Osteoblast (primary cell): ENCODE measurements around the gene LRBA. TPM values are rescaled to one million over a fixed set of nuclear protein-coding genes. Genes with fewer than 3 reads are reported as not detected.
"Not testable (repeated sequence)": the region's sequence is repeated elsewhere in the genome, so short reads cannot be mapped to it uniquely, and the experiment has no call there.

Source experiments
- DNase-seq: peaks from one replicate; pipeline ENCODE4 v3.0.0; 2011; ENCODE audit warnings: low spot score, mixed read lengths; ENCODE audit not compliant: insufficient read length; ENCODE audit errors: missing footprints
- H2AFZ ChIP-seq: 2 replicates; pipeline ENCODE4 v1.6.0; 2011; ENCODE audit warnings: mild to moderate bottlenecking, low read length
- H3K27ac ChIP-seq: 2 replicates; pipeline ENCODE4 v1.5.1; 2011; ENCODE audit warnings: mild to moderate bottlenecking, low read depth, low read length, moderate library complexity
- H3K27me3 ChIP-seq: 2 replicates; pipeline ENCODE4 v1.6.0; 2012; ENCODE audit warnings: mild to moderate bottlenecking, control low read depth, inconsistent platforms, low read length, moderate library complexity; ENCODE audit not compliant: insufficient read depth
- H3K36me3 ChIP-seq: 2 replicates; pipeline ENCODE4 v1.5.1; 2011; ENCODE audit warnings: mild to moderate bottlenecking, low read length, control low read depth, moderate library complexity; ENCODE audit not compliant: insufficient read depth
- H3K4me1 ChIP-seq: 2 replicates; pipeline ENCODE4 v1.5.1; 2011; ENCODE audit warnings: mild to moderate bottlenecking, low read length, control low read depth, moderate library complexity; ENCODE audit not compliant: insufficient read depth
- H3K4me2 ChIP-seq: 2 replicates; pipeline ENCODE4 v1.6.0; 2011; ENCODE audit warnings: mild to moderate bottlenecking, low read length; ENCODE audit not compliant: insufficient read depth
- H3K4me3 ChIP-seq: fragments of 200-600 bp; sonication (generic); 3 replicates; pipeline ENCODE4 v1.5.1; 2012; ENCODE audit warnings: mild to moderate bottlenecking, low read length, inconsistent platforms; ENCODE audit not compliant: insufficient read depth
- H3K79me2 ChIP-seq: 2 replicates; pipeline ENCODE4 v1.6.0; 2012; ENCODE audit warnings: mild to moderate bottlenecking, low read length, control low read depth, inconsistent platforms; ENCODE audit not compliant: insufficient read depth
- H3K9me3 ChIP-seq: 2 replicates; pipeline ENCODE4 v1.5.1; 2011; ENCODE audit warnings: low read depth, low read length, control low read depth
- H4K20me1 ChIP-seq: 2 replicates; pipeline ENCODE4 v1.6.0; 2012; ENCODE audit warnings: mild to moderate bottlenecking, low read length, control low read depth; ENCODE audit not compliant: insufficient read depth
- CTCF ChIP-seq: IDR thresholded peaks from 2 replicates; pipeline ENCODE4 v1.5.1; 2011; ENCODE audit warnings: mild to moderate bottlenecking, low read depth, low read length, moderate library complexity; ENCODE audit errors: extremely low read depth
- total RNA-seq: library from RNA; depleted of rRNA; stranded (reverse); fragments of >200 nt; gene quantifications from 2 replicates; pipeline ENCODE4 v1.2.3, GENCODE V29; 2012

LRBA gene
- total RNA-seq, 1 donor = 67.3 TPM

DNA sequence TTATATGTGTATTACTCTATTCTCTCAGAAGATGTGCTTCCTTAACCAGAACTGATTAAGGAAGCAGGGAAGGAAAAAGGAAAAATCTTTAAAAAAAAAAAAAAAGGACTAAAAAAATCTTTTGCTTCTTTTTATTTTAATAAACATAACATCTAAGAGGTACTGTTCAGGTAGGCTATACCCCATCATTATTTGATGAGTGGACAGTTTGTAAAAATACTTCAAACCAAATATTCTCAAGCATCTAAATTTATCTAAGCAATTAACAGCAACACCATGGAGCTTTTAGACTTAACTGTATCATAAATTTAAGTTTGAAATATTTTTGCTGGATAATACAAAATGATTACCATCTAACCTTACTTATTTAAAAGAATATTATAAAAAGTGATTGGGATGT, 264.3 kb downstream of the LRBA start:
- Histone ChIP-seq H3K79me2 (no peaks in the 10 kb centered on the region), H3K4me2 (no peak overlapping the region), H4K20me1 (no peaks in the 10 kb centered on the region), H3K27ac (no peak overlapping the region), H3K4me3 (no peak overlapping the region), H2AFZ (no peak overlapping the region), H3K4me1 (peaks cover 4% of the 10 kb centered on the region), H3K27me3 (no peaks in the 10 kb centered on the region), H3K9me3 (no peaks in the 10 kb centered on the region), H3K36me3 (no peaks in the 10 kb centered on the region)
- DNase-seq = no peak
- TF ChIP-seq CTCF = no peak

GRCh38 chr4:150746156-150746555, 268.9 kb downstream of the LRBA start:
- no peak overlapping the region for H2AFZ ChIP-seq
- no peaks in the 10 kb centered on the region for H3K79me2 ChIP-seq
- H3K27ac ChIP-seq = no peak overlapping the region
- DNase-seq = no peak
- H3K36me3 ChIP-seq = no peaks in the 10 kb centered on the region
- TF ChIP-seq CTCF = no peak
- H3K4me1 ChIP-seq = peaks cover 9% of the 10 kb centered on the region
- H4K20me1 ChIP-seq = no peaks in the 10 kb centered on the region
- H3K9me3 ChIP-seq = no peaks in the 10 kb centered on the region
- H3K4me2 ChIP-seq = no peak overlapping the region
- H3K4me3 ChIP-seq = no peak overlapping the region
- H3K27me3 ChIP-seq = no peaks in the 10 kb centered on the region

DNA sequence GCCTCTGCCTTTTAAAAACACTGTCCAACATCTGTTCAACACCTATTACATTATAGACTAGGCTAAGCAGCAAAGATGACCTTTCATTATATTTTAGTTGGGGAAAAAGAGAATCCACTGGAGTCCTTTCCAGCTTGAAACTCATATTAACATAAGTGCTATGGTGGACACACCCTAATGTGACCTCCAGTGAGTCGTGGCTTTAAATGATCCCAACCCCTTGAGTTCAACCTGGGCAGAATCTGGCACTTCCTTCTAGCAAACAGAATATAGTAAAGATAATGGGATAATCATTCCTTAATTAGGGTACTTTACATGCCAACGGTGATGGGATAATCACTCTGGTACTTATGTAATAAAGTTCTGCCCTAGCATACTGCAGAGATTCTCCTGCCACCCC, 270.5 kb downstream of the LRBA start:
- no peak for DNase-seq
- Histone ChIP-seq H4K20me1 (no peaks in the 10 kb centered on the region), H2AFZ (no peak overlapping the region), H3K27ac (no peak overlapping the region), H3K27me3 (no peaks in the 10 kb centered on the region), H3K36me3 (no peaks in the 10 kb centered on the region), H3K9me3 (no peaks in the 10 kb centered on the region), H3K4me1 (peaks cover 9% of the 10 kb centered on the region), H3K4me2 (no peak overlapping the region), H3K4me3 (no peak overlapping the region), H3K79me2 (no peaks in the 10 kb centered on the region)
- TF ChIP-seq CTCF = no peak

GRCh38 chr4:150743564-150744342, 271.3 kb downstream of the LRBA start:
- no peak for DNase-seq
- Histone ChIP-seq H2AFZ (no peak overlapping the region), H3K9me3 (no peaks in the 10 kb centered on the region), H3K4me1 (peaks cover 9% of the 10 kb centered on the region), H3K4me3 (no peak overlapping the region), H3K27ac (no peak overlapping the region), H4K20me1 (no peaks in the 10 kb centered on the region), H3K27me3 (no peaks in the 10 kb centered on the region), H3K79me2 (no peaks in the 10 kb centered on the region), H3K36me3 (no peaks in the 10 kb centered on the region), H3K4me2 (no peak overlapping the region)
- TF ChIP-seq CTCF = no peak

- not testable (repeated sequence) for H3K27me3 ChIP-seq, H3K36me3 ChIP-seq, H3K79me2 ChIP-seq, H3K27ac ChIP-seq, H4K20me1 ChIP-seq, H3K4me1 ChIP-seq, DNase-seq, H3K4me2 ChIP-seq, H3K9me3 ChIP-seq, H2AFZ ChIP-seq, H3K4me3 ChIP-seq
Measured at GRCh38 chr4:150742930-150743329, 272.2 kb downstream of the LRBA start.
